CD14-positive monocyte (primary cell): ENCODE measurements around the gene TMPRSS3. TPM values are rescaled to one million over a fixed set of nuclear protein-coding genes. Genes with fewer than 3 reads are reported as not detected.

ENCODE experiments used
- DNase-seq, 3 donors: peaks; one replicate each; pipeline ENCODE4 v3.0.0-alpha.2; 2011 to 2022
- H2AFZ ChIP-seq: 2 replicates; pipeline ENCODE4 v1.6.0; 2012; ENCODE audit warnings: mild to moderate bottlenecking, low read depth, low read length, inconsistent platforms; ENCODE audit not compliant: insufficient read depth, poor library complexity, severe bottlenecking
- H3K27ac ChIP-seq, 2 donors: 1 replicate in 1 of 2; 2 replicates in 1 of 2; pipeline ENCODE4 v1.5.1; 2012 to 2013; ENCODE audit warnings: low read length in 2 of 2, control low read depth in 1 of 2, inconsistent platforms in 1 of 2, low read depth in 1 of 2, mild to moderate bottlenecking in 1 of 2
- H3K27me3 ChIP-seq, 2 donors: one replicate each; pipeline versions ENCODE4 v1.6.0 to v1.6.1; 2011 to 2013; ENCODE audit warnings: low read length in 2 of 2; ENCODE audit not compliant: control insufficient read depth in 2 of 2, insufficient read depth in 2 of 2
- H3K36me3 ChIP-seq, 2 donors: replicated peaks in 1 of 2; 1 replicate in 1 of 2; 2 replicates in 1 of 2; pipeline versions ENCODE4 v1.5.1 to v1.6.1; 2012 to 2013; ENCODE audit warnings: low read length in 2 of 2, control low read depth in 1 of 2, inconsistent platforms in 1 of 2, mild to moderate bottlenecking in 1 of 2; ENCODE audit not compliant: insufficient read depth in 2 of 2, control insufficient read depth in 1 of 2
- H3K4me1 ChIP-seq, 2 donors: 1 replicate in 1 of 2; 2 replicates in 1 of 2; pipeline versions ENCODE4 v1.5.1 to v1.6.1; 2012 to 2013; ENCODE audit warnings: low read length in 2 of 2, control low read depth in 1 of 2, inconsistent platforms in 1 of 2, mild to moderate bottlenecking in 1 of 2, moderate library complexity in 1 of 2; ENCODE audit not compliant: insufficient read depth in 2 of 2, control insufficient read depth in 1 of 2
- H3K4me2 ChIP-seq: replicated peaks from 2 replicates; pipeline ENCODE3; 2012; ENCODE audit warnings: low read length, moderate library complexity, mild to moderate bottlenecking; ENCODE audit not compliant: poor library complexity, severe bottlenecking; ENCODE audit errors: extremely low read depth
- H3K4me3 ChIP-seq, 3 experiments: fragments of 200-600 bp in 1 of 3; sonication (generic) in 1 of 3; replicated peaks in 1 of 3; 1 replicate in 2 of 3; 2 replicates in 1 of 3; pipeline ENCODE4 v1.5.1; 2011 to 2013; ENCODE audit warnings: low read length in 3 of 3, mild to moderate bottlenecking in 3 of 3, control low read depth in 2 of 3, low read depth in 2 of 3, inconsistent platforms in 1 of 3, moderate library complexity in 1 of 3
- H3K79me2 ChIP-seq: 2 replicates; pipeline ENCODE4 v1.6.0; 2012; ENCODE audit warnings: mild to moderate bottlenecking, control low read depth, inconsistent platforms, low read length, moderate library complexity; ENCODE audit not compliant: insufficient read depth
- H3K9ac ChIP-seq: 2 replicates; pipeline ENCODE4 v1.6.0; 2017; ENCODE audit warnings: low read length, mild to moderate bottlenecking; ENCODE audit not compliant: insufficient read depth, poor library complexity, severe bottlenecking
- H3K9me3 ChIP-seq, 2 donors: replicated peaks in 1 of 2; 1 replicate in 1 of 2; 2 replicates in 1 of 2; pipeline versions ENCODE4 v1.5.1 to v1.6.1; 2012 to 2013; ENCODE audit warnings: low read length in 2 of 2, control low read depth in 1 of 2; ENCODE audit not compliant: control insufficient read depth in 1 of 2, insufficient read depth in 1 of 2
- H4K20me1 ChIP-seq: 2 replicates; pipeline ENCODE4 v1.6.0; 2012; ENCODE audit warnings: mild to moderate bottlenecking, low read length, control low read depth, moderate library complexity; ENCODE audit not compliant: insufficient read depth
- H3K27ac Mint-ChIP-seq, 7 donors: one replicate each; pipeline ENCODE4 v1.8.0; 2020; ENCODE audit warnings: mild to moderate bottlenecking in 7 of 7, mixed read lengths in 7 of 7, moderate library complexity in 6 of 7, inconsistent platforms in 2 of 7
- H3K27me3 Mint-ChIP-seq, 3 donors: one replicate each; pipeline ENCODE4 v1.8.0; 2021 to 2022; ENCODE audit warnings: low read depth in 3 of 3, mild to moderate bottlenecking in 3 of 3, mixed read lengths in 3 of 3, moderate library complexity in 3 of 3, inconsistent platforms in 1 of 3
- H3K36me3 Mint-ChIP-seq, 2 donors: one replicate each; pipeline ENCODE4 v1.8.0; 2020; ENCODE audit warnings: mixed read lengths in 2 of 2, inconsistent platforms in 1 of 2, mild to moderate bottlenecking in 1 of 2
- H3K4me1 Mint-ChIP-seq: one replicate; pipeline ENCODE4 v1.8.0; 2020; ENCODE audit warnings: mild to moderate bottlenecking, mixed read lengths
- H3K4me3 Mint-ChIP-seq, 2 donors: one replicate each; pipeline ENCODE4 v1.8.0; 2020; ENCODE audit warnings: mild to moderate bottlenecking in 2 of 2, mixed read lengths in 2 of 2, moderate library complexity in 1 of 2
- H3K9me3 Mint-ChIP-seq, 7 donors: one replicate each; pipeline ENCODE4 v1.8.0; 2020 to 2022; ENCODE audit warnings: mixed read lengths in 7 of 7, mild to moderate bottlenecking in 6 of 7, moderate library complexity in 6 of 7, inconsistent platforms in 2 of 7
- CTCF ChIP-seq: fragments of 200-600 bp; IDR thresholded peaks from one replicate; pipeline ENCODE4 v1.8.0; 2022; ENCODE audit warnings: antibody characterized with exemption, mild to moderate bottlenecking
- WGBS: methylation state at CpG from one replicate; pipeline ENCODE4 v1.1.5; 2013; ENCODE audit warnings: missing lambda C conversion rate; ENCODE audit not compliant: insufficient coverage; 5-methylcytosine and 5-hydroxymethylcytosine counted together
- intact Hi-C, 2 donors: fragments of 100-400 bp; cut with micrococcal nuclease; formaldehyde crosslinking; loops; one replicate each; pipeline versions ENCODE4 v1.15.0 to v1.15.1; 2023
- polyA plus RNA-seq, 3 donors: library from polyadenylated mRNA; depleted of rRNA in 1 of 3; unstranded in 2 of 3; stranded (reverse) in 1 of 3; fragments of 300-500 nt in 2 of 3; fragments of >200 nt in 1 of 3; fragmentation: Illumina TruSeq in 2 of 3; gene quantifications; 1 replicate in 2 of 3; 2 replicates in 1 of 3; pipeline ENCODE4 v1.2.3, GENCODE V29; 2012 to 2021

Gene TMPRSS3
- polyA plus RNA-seq, 3 donors, result 0.30 TPM; not detected in 2

DNA sequence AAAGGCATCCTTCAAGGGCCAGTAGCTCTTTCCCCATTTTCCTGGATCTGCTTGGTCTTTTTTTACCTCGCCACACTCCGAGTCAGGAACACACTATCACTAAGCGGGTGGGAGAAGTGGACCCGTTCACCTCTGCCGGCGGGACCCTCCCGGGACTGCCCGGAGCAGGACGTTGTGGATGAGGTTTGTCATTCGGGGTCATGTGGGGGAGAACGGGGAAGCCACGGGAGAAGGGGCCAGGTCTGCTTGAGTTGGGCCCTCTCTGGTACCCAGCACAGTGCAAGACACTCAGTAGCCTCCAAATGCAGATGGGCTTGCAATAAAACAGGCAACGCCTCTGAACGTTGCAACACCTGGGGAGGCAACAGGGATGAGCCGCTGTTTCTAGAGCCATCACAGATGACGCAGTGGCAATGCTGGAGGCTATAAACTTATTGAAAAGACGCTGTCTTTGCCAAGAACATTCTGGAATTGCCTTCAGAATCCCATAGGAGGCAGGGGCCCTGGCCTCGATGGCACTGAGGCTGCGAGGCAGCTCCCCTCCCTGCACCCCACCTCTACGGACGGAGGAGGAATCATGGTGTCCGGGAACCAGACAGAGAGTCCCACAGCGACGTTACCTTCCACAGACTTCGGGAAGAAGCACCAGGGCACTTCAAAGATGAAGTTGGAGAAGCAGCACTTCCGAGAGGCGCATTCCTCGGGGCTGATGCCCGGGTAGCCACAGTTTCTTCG, 48.8 kb downstream of the TMPRSS3 start:
- Histone ChIP-seq H3K79me2 (no peaks in the 10 kb centered on the region), H3K27me3 (no peaks in the 10 kb centered on the region), H4K20me1 (no peaks in the 10 kb centered on the region), H3K27ac (no peak overlapping the region), H3K36me3 (no peaks in the 10 kb centered on the region), H2AFZ (no peak overlapping the region), H3K4me1 (no peaks in the 10 kb centered on the region), H3K9me3 (no peaks in the 10 kb centered on the region), H3K4me2 (no peak overlapping the region), H3K9ac (no peak overlapping the region), H3K4me3 (no peak overlapping the region)
- H3K4me1 Mint-ChIP-seq, result no peaks in the 10 kb centered on the region
- TF ChIP-seq CTCF, result no peak
- no peak overlapping the region for H3K4me3 Mint-ChIP-seq
- intact Hi-C loops, result no loop called here
- peak overlapping the region in 1 of 7 donors; percentile 40 for H3K27ac Mint-ChIP-seq
- H3K27me3 Mint-ChIP-seq, result peaks cover 0 to 6% (median 0%) of the 10 kb centered on the region in 3 donors
- H3K9me3 Mint-ChIP-seq, result no peaks in the 10 kb centered on the region
- no peaks in the 10 kb centered on the region for H3K36me3 Mint-ChIP-seq
- WGBS, result 93% methylated on average over 22 of the region's 30 CpGs
- DNase-seq, result no peak

DNA sequence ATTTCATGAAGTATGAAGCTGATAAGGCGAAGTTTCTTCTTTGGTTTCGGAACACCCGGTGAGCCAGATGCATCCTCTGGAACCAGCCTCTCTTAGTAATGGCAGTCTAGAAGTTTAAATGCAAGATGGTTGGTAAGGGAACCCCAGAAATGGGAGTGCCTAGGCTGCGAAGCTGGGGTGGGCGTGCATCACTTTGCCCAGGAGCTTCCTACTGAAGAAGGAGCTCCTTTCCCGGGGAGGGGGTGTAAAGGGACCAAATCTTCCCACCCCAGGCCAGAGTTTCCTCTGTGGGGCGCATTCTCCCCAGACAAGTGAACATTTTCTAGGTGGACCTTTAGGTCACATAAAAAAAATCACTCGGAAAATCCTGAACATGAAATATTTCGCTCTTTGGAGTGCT, 49.4 kb downstream of the TMPRSS3 start:
- H3K9me3 Mint-ChIP-seq, result no peaks in the 10 kb centered on the region
- Histone ChIP-seq H3K4me1 (no peaks in the 10 kb centered on the region), H3K79me2 (no peaks in the 10 kb centered on the region), H3K36me3 (no peaks in the 10 kb centered on the region), H3K4me2 (no peak overlapping the region), H3K9ac (no peak overlapping the region), H3K4me3 (no peak overlapping the region), H3K27ac (no peak overlapping the region), H3K27me3 (no peaks in the 10 kb centered on the region), H4K20me1 (no peaks in the 10 kb centered on the region), H2AFZ (no peak overlapping the region), H3K9me3 (no peaks in the 10 kb centered on the region)
- H3K36me3 Mint-ChIP-seq, result no peaks in the 10 kb centered on the region
- H3K4me3 Mint-ChIP-seq, result no peak overlapping the region
- intact Hi-C loops, result no loop called here
- H3K27ac Mint-ChIP-seq, result no peak overlapping the region
- TF ChIP-seq CTCF, result no peak
- peaks cover 0 to 7% (median 0%) of the 10 kb centered on the region in 3 donors for H3K27me3 Mint-ChIP-seq
- DNase-seq, result no peak
- WGBS, result 100% methylated on average over 6 of the region's 9 CpGs
- no peaks in the 10 kb centered on the region for H3K4me1 Mint-ChIP-seq
